HEK293 (cell line): ENCODE results near the gene PPP1R10.
"Not testable (repeated sequence)": the region's sequence is repeated elsewhere in the genome, so short reads cannot be mapped to it uniquely, and the experiment has no call there.

Experiments
- CTCF ChIA-PET: fragments of 350-600 bp; formaldehyde crosslinking; extraction: SDS; loops from one replicate; lab custom pipeline; 2021; ENCODE audit warnings: antibody characterized with exemption; lab: Yijun Ruan, JAX
- POLR2A ChIA-PET: fragments of 300-600 bp; formaldehyde crosslinking; extraction: SDS; loops from one replicate; lab custom pipeline; 2020; ENCODE audit warnings: antibody characterized with exemption, inconsistent platforms; lab: Yijun Ruan, JAX
- H3K27ac ChIP-seq: fragments of 200-500 bp; sonication (Bioruptor generic); 2 replicates; pipeline ENCODE4 v1.5.1; 2014; ENCODE audit warnings: low read depth, low read length, control low read depth, inconsistent platforms; ENCODE audit errors: extremely low read depth
- H3K36me3 ChIP-seq, 2 experiments: fragments of 200-500 bp in 1 of 2; sonication (Bioruptor generic) in 1 of 2; 1 replicate in 1 of 2; 2 replicates in 1 of 2; pipeline ENCODE4 v1.5.1; 2014 to 2017; ENCODE audit warnings: inconsistent platforms in 2 of 2, low read length in 2 of 2; ENCODE audit not compliant: control insufficient read depth in 2 of 2, insufficient read depth in 1 of 2
- H3K4me1 ChIP-seq: fragments of 200-500 bp; sonication (Bioruptor generic); 2 replicates; pipeline ENCODE4 v1.5.1; 2014; ENCODE audit warnings: mild to moderate bottlenecking, low read length, inconsistent platforms; ENCODE audit not compliant: control insufficient read depth, insufficient read depth
- H3K4me3 ChIP-seq: 2 replicates; pipeline ENCODE4 v1.5.1; 2011; ENCODE audit warnings: low read depth, mild to moderate bottlenecking, control low read depth, low read length, moderate library complexity
- H3K9me3 ChIP-seq: fragments of 200-500 bp; sonication (Bioruptor generic); 2 replicates; pipeline ENCODE4 v1.5.1; 2014; ENCODE audit warnings: low read depth, low read length, inconsistent platforms; ENCODE audit not compliant: control insufficient read depth, insufficient read depth
- ATF2 ChIP-seq: fragments of 450-650 bp; formaldehyde crosslinking; IDR thresholded peaks from 2 replicates; pipeline ENCODE4 v1.5.1; 2016; ENCODE audit warnings: missing biosample characterization, missing genetic modification characterization, low read depth
- EGR2 ChIP-seq: fragments of 450-650 bp; formaldehyde crosslinking; IDR thresholded peaks from 2 replicates; pipeline ENCODE4 v1.5.1; 2016; ENCODE audit warnings: low read depth, missing biosample characterization, missing genetic modification characterization
- GLIS2 ChIP-seq: fragments of 450-650 bp; formaldehyde crosslinking; IDR thresholded peaks from 2 replicates; pipeline ENCODE4 v1.5.1; 2016; ENCODE audit warnings: missing biosample characterization, missing genetic modification characterization
- KLF1 ChIP-seq: fragments of 450-650 bp; formaldehyde crosslinking; IDR thresholded peaks from 2 replicates; pipeline ENCODE4 v1.5.1; 2016; ENCODE audit warnings: missing biosample characterization, missing genetic modification characterization
- KLF9 ChIP-seq: fragments of 450-650 bp; formaldehyde crosslinking; IDR thresholded peaks from 2 replicates; pipeline ENCODE4 v1.5.1; 2016; ENCODE audit warnings: missing biosample characterization, missing genetic modification characterization, low read depth
- PATZ1 ChIP-seq: fragments of 450-650 bp; formaldehyde crosslinking; IDR thresholded peaks from 2 replicates; pipeline ENCODE4 v1.5.1; 2016; ENCODE audit warnings: missing biosample characterization, missing genetic modification characterization
- SCRT2 ChIP-seq: fragments of 450-650 bp; formaldehyde crosslinking; IDR thresholded peaks from 2 replicates; pipeline ENCODE4 v1.5.1; 2016; ENCODE audit warnings: missing biosample characterization, missing genetic modification characterization
- SP3 ChIP-seq: fragments of 450-650 bp; formaldehyde crosslinking; IDR thresholded peaks from 2 replicates; pipeline ENCODE4 v1.5.1; 2016; ENCODE audit warnings: missing biosample characterization, missing genetic modification characterization
- SP7 ChIP-seq: fragments of 450-650 bp; formaldehyde crosslinking; IDR thresholded peaks from 2 replicates; pipeline ENCODE4 v1.5.1; 2016; ENCODE audit warnings: missing biosample characterization, missing genetic modification characterization
- YY2 ChIP-seq: fragments of 450-650 bp; formaldehyde crosslinking; IDR thresholded peaks from 2 replicates; pipeline ENCODE4 v1.5.1; 2016; ENCODE audit warnings: missing biosample characterization, missing genetic modification characterization
- ZBTB17 ChIP-seq: fragments of 450-650 bp; formaldehyde crosslinking; IDR thresholded peaks from 2 replicates; pipeline ENCODE4 v1.5.1; 2016; ENCODE audit warnings: missing biosample characterization, missing genetic modification characterization
- ZBTB21 ChIP-seq: fragments of 450-650 bp; formaldehyde crosslinking; IDR thresholded peaks from 2 replicates; pipeline ENCODE4 v1.5.1; 2017; ENCODE audit warnings: missing biosample characterization, missing genetic modification characterization
- ZFHX2 ChIP-seq: fragments of 450-650 bp; formaldehyde crosslinking; conservative IDR thresholded peaks from 2 replicates; pipeline ENCODE4 v1.5.1; 2016; ENCODE audit warnings: missing biosample characterization, missing genetic modification characterization
- ZFP69B ChIP-seq: fragments of 450-650 bp; formaldehyde crosslinking; IDR thresholded peaks from 2 replicates; pipeline ENCODE4 v1.5.1; 2016; ENCODE audit warnings: missing biosample characterization, missing genetic modification characterization
- ZNF335 ChIP-seq: fragments of 450-650 bp; formaldehyde crosslinking; conservative IDR thresholded peaks from 2 replicates; pipeline ENCODE4 v1.5.1; 2016; ENCODE audit warnings: missing biosample characterization, missing genetic modification characterization
- ZNF366 ChIP-seq: fragments of 450-650 bp; formaldehyde crosslinking; conservative IDR thresholded peaks from 2 replicates; pipeline ENCODE4 v1.5.1; 2016; ENCODE audit warnings: missing biosample characterization, missing genetic modification characterization
- ZNF394 ChIP-seq: fragments of 450-650 bp; formaldehyde crosslinking; IDR thresholded peaks from 2 replicates; pipeline ENCODE4 v1.5.1; 2016; ENCODE audit warnings: missing biosample characterization, missing genetic modification characterization, mild to moderate bottlenecking, moderate library complexity, borderline replicate concordance
- ZNF629 ChIP-seq: fragments of 450-650 bp; formaldehyde crosslinking; IDR thresholded peaks from 2 replicates; pipeline ENCODE4 v1.5.1; 2017; ENCODE audit warnings: missing biosample characterization, missing genetic modification characterization
- ZNF645 ChIP-seq: fragments of 450-650 bp; formaldehyde crosslinking; IDR thresholded peaks from 2 replicates; pipeline ENCODE4; 2016; ENCODE audit warnings: missing biosample characterization, missing genetic modification characterization
- ZNF830 ChIP-seq: fragments of 450-650 bp; IDR thresholded peaks from 2 replicates; pipeline ENCODE4 v1.5.0; 2018; ENCODE audit warnings: missing biosample characterization, missing genetic modification characterization, low read depth, mild to moderate bottlenecking, moderate library complexity
- TF ChIP-seq, protein P1 (sequence below): fragments of 450-650 bp; formaldehyde crosslinking; IDR thresholded peaks from 2 replicates; pipeline ENCODE4 v1.5.1; 2016; ENCODE audit warnings: missing biosample characterization, missing genetic modification characterization
- TF ChIP-seq, protein P2 (sequence below): fragments of 450-650 bp; formaldehyde crosslinking; IDR thresholded peaks from 2 replicates; pipeline ENCODE4 v1.5.1; 2016; ENCODE audit warnings: missing biosample characterization, missing genetic modification characterization

The PPP1R10 gene

DNA sequence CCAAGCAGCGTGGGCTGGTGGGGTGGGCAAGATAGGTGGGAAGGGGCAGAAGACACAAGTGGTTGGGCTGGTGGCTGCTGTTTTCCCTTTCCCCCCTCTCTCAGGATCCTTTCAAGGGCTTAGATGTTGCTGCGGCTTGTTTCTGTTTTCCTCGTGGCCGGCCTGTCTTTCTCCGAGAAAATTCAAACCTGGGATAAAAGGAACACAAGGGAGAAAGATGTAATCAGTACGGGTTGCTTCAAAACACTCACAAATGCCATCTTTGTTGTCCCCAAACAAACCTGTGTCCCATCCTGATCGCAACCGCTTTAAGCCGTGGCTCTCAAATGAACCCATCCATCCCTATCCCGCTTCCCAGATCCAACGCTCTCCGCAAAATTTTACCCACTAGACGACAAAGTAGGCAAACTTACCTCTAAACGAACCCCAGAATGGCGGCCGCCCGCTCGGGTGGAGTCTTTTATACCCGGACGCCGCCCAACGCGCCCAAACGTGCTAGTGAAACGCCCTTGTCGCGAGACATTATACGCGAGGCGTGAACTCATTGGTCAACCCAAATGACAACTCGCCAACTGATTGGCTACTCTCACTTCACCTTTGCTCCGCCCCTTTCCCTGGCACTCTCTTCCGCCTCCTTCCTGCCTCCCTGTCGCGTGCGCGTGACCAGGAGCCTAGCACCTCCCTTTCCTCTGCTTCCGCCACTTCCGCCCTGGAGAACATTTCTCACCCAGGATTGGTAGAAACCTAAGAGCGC, at the start of gene PPP1R10 (continued):
- TF ChIP-seq ZNF645 (tag by site-specific recombination) (peak; percentile 58; the same call in 1 of the 2 replicates), YY2 (tag by site-specific recombination) (peak; percentile 89), ZNF830 (no peak), ZFP69B (tag by site-specific recombination) (peak; percentile 45; the same call in 1 of the 2 replicates)

DNA sequence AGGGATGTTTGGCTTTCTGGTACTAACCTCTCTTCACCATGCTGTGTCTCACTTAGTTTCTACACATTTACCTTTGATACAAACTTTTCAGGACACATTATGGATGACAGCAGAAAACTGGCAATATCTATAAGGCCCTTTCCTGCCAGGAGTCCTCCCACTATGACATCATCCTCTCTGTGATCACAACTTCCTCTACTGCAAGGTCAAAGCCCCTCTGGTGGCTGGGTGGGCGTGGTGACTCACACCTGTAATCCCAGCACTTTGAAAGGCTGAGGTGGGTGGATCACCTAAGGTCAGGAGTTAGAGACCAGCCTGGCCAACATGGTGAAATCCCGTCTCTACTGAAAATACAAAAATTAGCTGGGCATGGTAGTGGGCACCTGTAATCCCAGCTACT, 49.3 kb upstream of the PPP1R10 start:
- TF ChIP-seq, protein P1, sequence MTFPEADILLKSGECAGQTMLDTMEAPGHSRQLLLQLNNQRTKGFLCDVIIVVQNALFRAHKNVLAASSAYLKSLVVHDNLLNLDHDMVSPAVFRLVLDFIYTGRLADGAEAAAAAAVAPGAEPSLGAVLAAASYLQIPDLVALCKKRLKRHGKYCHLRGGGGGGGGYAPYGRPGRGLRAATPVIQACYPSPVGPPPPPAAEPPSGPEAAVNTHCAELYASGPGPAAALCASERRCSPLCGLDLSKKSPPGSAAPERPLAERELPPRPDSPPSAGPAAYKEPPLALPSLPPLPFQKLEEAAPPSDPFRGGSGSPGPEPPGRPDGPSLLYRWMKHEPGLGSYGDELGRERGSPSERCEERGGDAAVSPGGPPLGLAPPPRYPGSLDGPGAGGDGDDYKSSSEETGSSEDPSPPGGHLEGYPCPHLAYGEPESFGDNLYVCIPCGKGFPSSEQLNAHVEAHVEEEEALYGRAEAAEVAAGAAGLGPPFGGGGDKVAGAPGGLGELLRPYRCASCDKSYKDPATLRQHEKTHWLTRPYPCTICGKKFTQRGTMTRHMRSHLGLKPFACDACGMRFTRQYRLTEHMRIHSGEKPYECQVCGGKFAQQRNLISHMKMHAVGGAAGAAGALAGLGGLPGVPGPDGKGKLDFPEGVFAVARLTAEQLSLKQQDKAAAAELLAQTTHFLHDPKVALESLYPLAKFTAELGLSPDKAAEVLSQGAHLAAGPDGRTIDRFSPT (tag by site-specific recombination) = peak; percentile 40; the same call in 1 of the 2 replicates
- TF ChIP-seq GLIS2 (0 out of 2 replicates have a peak, but pooled peaks have one; percentile 22), ZFHX2 (peak; percentile 95), ZBTB17 (tag by site-specific recombination) (peak; percentile 51; the same call in 1 of the 2 replicates), ATF2 (tag by site-specific recombination) (peak; percentile 91), SCRT2 (tag by site-specific recombination) (peak; percentile 70), ZNF335 (tag by site-specific recombination) (peak; percentile 97), ZBTB21 (tag by site-specific recombination) (peak; percentile 76), KLF9 (tag by site-specific recombination) (peak; percentile 58; the same call in 1 of the 2 replicates), ZNF366 (tag by site-specific recombination) (peak; percentile 54; the same call in 1 of the 2 replicates), ZNF629 (peak; percentile 86), PATZ1 (0 out of 2 replicates have a peak, but pooled peaks have one; percentile 28), SP7 (tag by site-specific recombination) (peak; percentile 70; the same call in 1 of the 2 replicates), SP3 (tag by site-specific recombination) (0 out of 2 replicates have a peak, but pooled peaks have one; percentile 33), ZNF394 (tag by site-specific recombination) (peak; percentile 36; the same call in 1 of the 2 replicates), KLF1 (peak; percentile 40), EGR2 (peak; percentile 87)
- TF ChIP-seq, protein P2, sequence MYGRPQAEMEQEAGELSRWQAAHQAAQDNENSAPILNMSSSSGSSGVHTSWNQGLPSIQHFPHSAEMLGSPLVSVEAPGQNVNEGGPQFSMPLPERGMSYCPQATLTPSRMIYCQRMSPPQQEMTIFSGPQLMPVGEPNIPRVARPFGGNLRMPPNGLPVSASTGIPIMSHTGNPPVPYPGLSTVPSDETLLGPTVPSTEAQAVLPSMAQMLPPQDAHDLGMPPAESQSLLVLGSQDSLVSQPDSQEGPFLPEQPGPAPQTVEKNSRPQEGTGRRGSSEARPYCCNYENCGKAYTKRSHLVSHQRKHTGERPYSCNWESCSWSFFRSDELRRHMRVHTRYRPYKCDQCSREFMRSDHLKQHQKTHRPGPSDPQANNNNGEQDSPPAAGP (tag by site-specific recombination) = 0 out of 2 replicates have a peak, but pooled peaks have one; percentile 16
- peaks cover 60 to 81% of the 10 kb centered on the region in 2 experiments for H3K36me3 ChIP-seq
- H3K4me1 ChIP-seq = not testable (repeated sequence)

More for the DNA sequence above, 49.3 kb upstream of the PPP1R10 start:
- not testable (repeated sequence) for H3K27ac ChIP-seq, H3K9me3 ChIP-seq, H3K4me3 ChIP-seq
- ChIA-PET CTCF (interaction anchor here (0.6 to 1.4 kb wide), 2 partner anchors 13 to 194 kb away, joined by 3 to 4 read pairs; no protein-coding TSS in a partner anchor), POLR2A (interaction anchor here (0.7 to 1.4 kb wide), 2 partner anchors 52 to 55 kb away, joined by 3 to 4 read pairs; no protein-coding TSS in a partner anchor)
